Measurements from ENCODE around the gene PTPN12. TPM values are rescaled to one million over a fixed set of nuclear protein-coding genes. Genes with fewer than 3 reads are reported as not detected.

PTPN12 gene
- 57.6 and 60.6 TPM in 2 replicates for total RNA-seq

GRCh38 chr7:77537136-77537777, at the start of gene PTPN12:
Gene PTPN12, plus strand, starts transcription at chr7:77537295. Its CDS starts 252 bp downstream, at chr7:77537547.

Other genes with a start within 250 kb of the PTPN12 start
- 4.2 and 5.0 TPM in 2 replicates for gene GSAP, start 120.9 kb upstream of the PTPN12 start, total RNA-seq
- gene RSBN1L, start 159.2 kb downstream of the PTPN12 start, total RNA-seq, result 11.9 and 13.3 TPM in 2 replicates